Neural cell (in vitro differentiated cells): ENCODE data around the gene MPP3. TPM values are rescaled to one million over a fixed set of nuclear protein-coding genes. Genes with fewer than 3 reads are reported as not detected.

Experiments used
- H2AFZ ChIP-seq: fragments of 200-600, 300-800 bp; sonication (generic), shearing (Covaris generic); 2 replicates; pipeline ENCODE4 v1.6.0; 2014; ENCODE audit warnings: low read depth, mild to moderate bottlenecking, antibody characterized with exemption, low read length, moderate library complexity
- H3F3A ChIP-seq: fragments of 200-600 bp; shearing (Covaris generic); 2 replicates; pipeline ENCODE4 v1.6.1; 2016; ENCODE audit warnings: mild to moderate bottlenecking, moderate library complexity, mixed read lengths, antibody characterized with exemption, low read length; ENCODE audit not compliant: insufficient read depth, poor library complexity, severe bottlenecking
- H3K27ac ChIP-seq: fragments of 200-600, 300-800 bp; sonication (generic), shearing (Covaris generic); 2 replicates; pipeline ENCODE4 v1.5.1; 2014; ENCODE audit warnings: mild to moderate bottlenecking, low read length, moderate library complexity
- H3K27me3 ChIP-seq: fragments of 300-800, 200-600 bp; sonication (generic), shearing (Covaris generic); 2 replicates; pipeline ENCODE4 v1.6.0; 2014; ENCODE audit warnings: mild to moderate bottlenecking, low read depth, low read length, moderate library complexity; ENCODE audit not compliant: insufficient read depth
- H3K36me3 ChIP-seq: fragments of 300-800, 200-600 bp; sonication (generic), shearing (Covaris generic); 2 replicates; pipeline ENCODE4 v1.5.1; 2014; ENCODE audit warnings: mild to moderate bottlenecking, antibody characterized with exemption, low read length, moderate library complexity; ENCODE audit not compliant: insufficient read depth
- H3K4me2 ChIP-seq: fragments of 300-800, 200-600 bp; sonication (generic), shearing (Covaris generic); 2 replicates; pipeline ENCODE4 v1.6.0; 2014; ENCODE audit warnings: mild to moderate bottlenecking, low read length
- H3K4me3 ChIP-seq: fragments of 300-800, 200-600 bp; sonication (generic), shearing (Covaris generic); 2 replicates; pipeline ENCODE4 v1.5.1; 2014; ENCODE audit warnings: mild to moderate bottlenecking, low read length, moderate library complexity
- H3K79me2 ChIP-seq: fragments of 200-600 bp; shearing (Covaris generic); replicated peaks from 2 replicates; pipeline ENCODE4 v1.6.0; 2014; ENCODE audit warnings: mild to moderate bottlenecking, low read length, moderate library complexity; ENCODE audit not compliant: insufficient read depth
- H3K9ac ChIP-seq: fragments of 300-800, 200-600 bp; sonication (generic), shearing (Covaris generic); 2 replicates; pipeline ENCODE4 v1.6.1; 2016; ENCODE audit warnings: mild to moderate bottlenecking, low read length, mixed read lengths
- H3K9me2 ChIP-seq: fragments of 200-600 bp; shearing (Covaris generic); 2 replicates; pipeline ENCODE4 v1.6.1; 2016; ENCODE audit warnings: mild to moderate bottlenecking, low read length, mixed read lengths; ENCODE audit not compliant: insufficient read depth
- H3K9me3 ChIP-seq: fragments of 200-600, 300-800 bp; sonication (generic), shearing (Covaris generic); 2 replicates; pipeline ENCODE4 v1.6.1; 2016; ENCODE audit warnings: mild to moderate bottlenecking, mixed run types, low read length, moderate library complexity, mixed read lengths
- H4K20me1 ChIP-seq: fragments of 200-600 bp; shearing (Covaris generic); 2 replicates; pipeline ENCODE4 v1.6.1; 2016; ENCODE audit warnings: mild to moderate bottlenecking, mixed run types; ENCODE audit not compliant: insufficient read depth
- CTCF ChIP-seq: fragments of 450-650 bp; IDR thresholded peaks from 2 replicates; pipeline ENCODE4 v1.5.1; 2014; ENCODE audit warnings: antibody characterized with exemption, mild to moderate bottlenecking, moderate library complexity; ENCODE audit not compliant: poor library complexity, severe bottlenecking
- EP300 ChIP-seq: fragments of 450-650 bp; conservative IDR thresholded peaks from 2 replicates; pipeline ENCODE4 v1.6.1; 2014; ENCODE audit warnings: antibody characterized with exemption, mild to moderate bottlenecking, moderate library complexity; ENCODE audit not compliant: poor library complexity, severe bottlenecking
- EZH2 ChIP-seq: fragments of 200-600, 300-800 bp; shearing (Covaris generic), sonication (generic); IDR thresholded peaks from 2 replicates; pipeline ENCODE4 v1.6.1; 2014; ENCODE audit warnings: antibody characterized with exemption, low read length, borderline replicate concordance, mild to moderate bottlenecking; ENCODE audit not compliant: insufficient read depth, poor library complexity, severe bottlenecking
- MXI1 ChIP-seq: fragments of 450-650 bp; conservative IDR thresholded peaks from 2 replicates; pipeline ENCODE4 v1.6.1; 2014; ENCODE audit warnings: antibody characterized with exemption, mild to moderate bottlenecking; ENCODE audit not compliant: poor library complexity, severe bottlenecking
- POLR2AphosphoS5 ChIP-seq: IDR thresholded peaks from 2 replicates; pipeline ENCODE4 v1.6.1; 2012
- RAD21 ChIP-seq: fragments of 450-650 bp; conservative IDR thresholded peaks from 2 replicates; pipeline ENCODE4 v1.6.1; 2014; ENCODE audit warnings: antibody characterized with exemption, mild to moderate bottlenecking, moderate library complexity
- REST ChIP-seq: IDR thresholded peaks from 2 replicates; pipeline ENCODE4 v1.6.1; 2012; ENCODE audit warnings: borderline replicate concordance
- SMC3 ChIP-seq: fragments of 450-650 bp; conservative IDR thresholded peaks from 2 replicates; pipeline ENCODE4 v1.6.1; 2014; ENCODE audit warnings: antibody characterized with exemption, mild to moderate bottlenecking, moderate library complexity; ENCODE audit not compliant: poor library complexity
- TAF1 ChIP-seq: IDR thresholded peaks from 2 replicates; pipeline ENCODE4 v1.6.1; 2012; ENCODE audit warnings: low read depth
- polyA plus RNA-seq: library from polyadenylated mRNA; depleted of rRNA; stranded (reverse); fragments of >200 nt; gene quantifications from 2 replicates; pipeline ENCODE4 v1.2.3, GENCODE V29; 2014

Gene MPP3
- polyA plus RNA-seq, 1 donor from 2014 or later: 48.1 TPM

GRCh38 chr17:43814026-43814425 is 18.9 kb downstream of the MPP3 start:
- H3K4me2 ChIP-seq: no peak overlapping the region
- no peaks in the 10 kb centered on the region for H3K9me3 ChIP-seq
- no peaks in the 10 kb centered on the region for H3K27me3 ChIP-seq
- no peak overlapping the region for H3K4me3 ChIP-seq
- TF ChIP-seq REST: no peak
- TF ChIP-seq CTCF: no peak
- TF ChIP-seq RAD21: no peak
- no peak for TF ChIP-seq EP300
- TF ChIP-seq POLR2AphosphoS5: no peak
- no peak for TF ChIP-seq TAF1
- TF ChIP-seq MXI1: no peak
- no peak for TF ChIP-seq SMC3
- TF ChIP-seq EZH2: no peak
- H4K20me1 ChIP-seq: no peaks in the 10 kb centered on the region
- no peak overlapping the region for H2AFZ ChIP-seq
- H3K36me3 ChIP-seq: peaks cover 5% of the 10 kb centered on the region
- no peak overlapping the region for H3K27ac ChIP-seq
- no peaks in the 10 kb centered on the region for H3F3A ChIP-seq
- H3K9me2 ChIP-seq: no peaks in the 10 kb centered on the region
- H3K9ac ChIP-seq: no peak overlapping the region
- no peaks in the 10 kb centered on the region for H3K79me2 ChIP-seq

- no peak for TF ChIP-seq TAF1
- no peak for TF ChIP-seq EP300
- no peak for TF ChIP-seq RAD21
- TF ChIP-seq MXI1: no peak
- TF ChIP-seq CTCF: no peak
- TF ChIP-seq SMC3: no peak
- no peak for TF ChIP-seq EZH2
- no peak for TF ChIP-seq POLR2AphosphoS5
- TF ChIP-seq REST: no peak
- H3K4me2 ChIP-seq: no peak overlapping the region
- no peak overlapping the region for H3K9ac ChIP-seq
- H3K79me2 ChIP-seq: no peaks in the 10 kb centered on the region
- H3K36me3 ChIP-seq: peaks cover 5% of the 10 kb centered on the region
- H3K27ac ChIP-seq: no peak overlapping the region
- no peaks in the 10 kb centered on the region for H3K9me3 ChIP-seq
- no peaks in the 10 kb centered on the region for H3K9me2 ChIP-seq
- H4K20me1 ChIP-seq: no peaks in the 10 kb centered on the region
- H3K4me3 ChIP-seq: no peak overlapping the region
- no peaks in the 10 kb centered on the region for H3F3A ChIP-seq
- H2AFZ ChIP-seq: no peak overlapping the region
- no peaks in the 10 kb centered on the region for H3K27me3 ChIP-seq
Observed at GRCh38 chr17:43813386-43813785, 19.6 kb downstream of the MPP3 start.
